Tibial nerve (tissue), 4 donors: ENCODE data around the gene CFAP410. TPM values are rescaled to one million over a fixed set of nuclear protein-coding genes. Genes with fewer than 3 reads are reported as not detected.

Source experiments
- DNase-seq, 2 donors: peaks; one replicate each; pipeline ENCODE4 v3.0.0-alpha.2; 2019; ENCODE audit warnings: low spot score in 2 of 2
- H3K27ac ChIP-seq, 4 donors: fragments of 200-600 bp; sonication (generic) in 3 of 4; one replicate each; pipeline ENCODE4 v1.5.1; 2017 to 2019; ENCODE audit warnings: mild to moderate bottlenecking in 1 of 4
- H3K27me3 ChIP-seq, 2 donors: fragments of 200-600 bp; sonication (generic) in 1 of 2; one replicate each; pipeline versions ENCODE4 v1.5.1 to v1.6.0; 2017 to 2019
- H3K36me3 ChIP-seq, 3 donors: fragments of 200-600 bp; sonication (generic); one replicate each; pipeline ENCODE4 v1.5.1; 2018 to 2019
- H3K4me1 ChIP-seq, 4 donors: fragments of 200-600 bp; sonication (generic) in 3 of 4; one replicate each; pipeline ENCODE4 v1.5.1; 2017 to 2019
- H3K4me3 ChIP-seq, 4 donors: fragments of 200-600 bp; sonication (generic) in 3 of 4; one replicate each; pipeline ENCODE4 v1.5.1; 2017 to 2019; ENCODE audit warnings: mild to moderate bottlenecking in 1 of 4, moderate library complexity in 1 of 4
- H3K9me3 ChIP-seq, 4 donors: fragments of 200-600 bp; sonication (generic) in 3 of 4; one replicate each; pipeline ENCODE4 v1.5.1; 2017 to 2019
- EP300 ChIP-seq, 2 donors: sonication (generic); formaldehyde crosslinking; IDR thresholded peaks; one replicate each; pipeline ENCODE4 v1.6.1; 2017; ENCODE audit warnings: antibody characterized with exemption in 2 of 2, mild to moderate bottlenecking in 1 of 2
- POLR2A ChIP-seq, 2 donors: fragments of 450-650 bp; IDR thresholded peaks; one replicate each; pipeline ENCODE4 v1.6.1; 2017; ENCODE audit warnings: antibody characterized with exemption in 2 of 2, mild to moderate bottlenecking in 2 of 2, moderate library complexity in 2 of 2
- WGBS, 2 donors: methylation state at CpG; one replicate each; pipeline ENCODE4 v1.1.5; 2018; 5-methylcytosine and 5-hydroxymethylcytosine counted together
- total RNA-seq, 4 donors: library from RNA; depleted of rRNA; stranded (reverse); fragments of >200 nt; gene quantifications; one replicate each; pipeline ENCODE4 v1.1.0, GENCODE V29; 2016
- TF ChIP-seq, protein P1 (sequence below), 5 experiments: fragments of 200-600 bp in 3 of 5; fragments of 450-650 bp in 2 of 5; sonication (generic) in 3 of 5; IDR thresholded peaks; one replicate each; pipeline ENCODE4 v1.5.1; 2016 to 2019; ENCODE audit warnings: antibody characterized with exemption in 5 of 5, mild to moderate bottlenecking in 3 of 5, moderate library complexity in 2 of 5

CFAP410 gene
- total RNA-seq, 4 donors from 2014 or later, result 38.0 to 69.8 (median 61.2) TPM

DNA sequence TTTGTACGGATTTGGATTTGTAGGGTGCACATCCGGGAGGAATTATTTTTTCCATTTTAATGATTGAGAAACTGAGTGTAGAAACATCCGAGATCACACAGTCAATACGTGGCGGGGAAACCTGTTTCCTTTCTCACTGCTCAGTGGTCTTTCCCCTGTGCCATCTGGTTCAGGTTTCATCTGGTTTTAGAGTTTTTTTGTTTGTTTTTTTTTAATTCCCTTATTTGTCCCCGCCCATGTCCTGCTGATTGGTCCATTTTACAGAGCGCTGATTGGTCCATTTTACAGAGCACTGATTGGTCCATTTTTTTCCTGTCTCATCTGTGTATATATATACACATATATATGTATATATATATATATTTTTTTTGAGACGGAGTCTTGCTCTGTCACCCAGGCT, 20.2 kb upstream of the CFAP410 start:
- TF ChIP-seq, protein P1, sequence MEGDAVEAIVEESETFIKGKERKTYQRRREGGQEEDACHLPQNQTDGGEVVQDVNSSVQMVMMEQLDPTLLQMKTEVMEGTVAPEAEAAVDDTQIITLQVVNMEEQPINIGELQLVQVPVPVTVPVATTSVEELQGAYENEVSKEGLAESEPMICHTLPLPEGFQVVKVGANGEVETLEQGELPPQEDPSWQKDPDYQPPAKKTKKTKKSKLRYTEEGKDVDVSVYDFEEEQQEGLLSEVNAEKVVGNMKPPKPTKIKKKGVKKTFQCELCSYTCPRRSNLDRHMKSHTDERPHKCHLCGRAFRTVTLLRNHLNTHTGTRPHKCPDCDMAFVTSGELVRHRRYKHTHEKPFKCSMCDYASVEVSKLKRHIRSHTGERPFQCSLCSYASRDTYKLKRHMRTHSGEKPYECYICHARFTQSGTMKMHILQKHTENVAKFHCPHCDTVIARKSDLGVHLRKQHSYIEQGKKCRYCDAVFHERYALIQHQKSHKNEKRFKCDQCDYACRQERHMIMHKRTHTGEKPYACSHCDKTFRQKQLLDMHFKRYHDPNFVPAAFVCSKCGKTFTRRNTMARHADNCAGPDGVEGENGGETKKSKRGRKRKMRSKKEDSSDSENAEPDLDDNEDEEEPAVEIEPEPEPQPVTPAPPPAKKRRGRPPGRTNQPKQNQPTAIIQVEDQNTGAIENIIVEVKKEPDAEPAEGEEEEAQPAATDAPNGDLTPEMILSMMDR (IDR thresholded peaks at IDR 0.05), result no peak
- TF ChIP-seq EP300 (IDR thresholded peaks at IDR 0.05) (no peak), POLR2A (IDR thresholded peaks at IDR 0.05) (no peak)
- no peak for DNase-seq
- Histone ChIP-seq H3K4me1 (no peaks in the 10 kb centered on the region), H3K9me3 (peaks cover 0 to 16% (median 0%) of the 10 kb centered on the region in 4 donors), H3K36me3 (no peaks in the 10 kb centered on the region), H3K27me3 (no peaks in the 10 kb centered on the region), H3K27ac (no peak overlapping the region), H3K4me3 (no peak overlapping the region)
- WGBS, 2 donors, result 90 to 92% methylated on average over 8 of the region's 8 CpGs

DNA sequence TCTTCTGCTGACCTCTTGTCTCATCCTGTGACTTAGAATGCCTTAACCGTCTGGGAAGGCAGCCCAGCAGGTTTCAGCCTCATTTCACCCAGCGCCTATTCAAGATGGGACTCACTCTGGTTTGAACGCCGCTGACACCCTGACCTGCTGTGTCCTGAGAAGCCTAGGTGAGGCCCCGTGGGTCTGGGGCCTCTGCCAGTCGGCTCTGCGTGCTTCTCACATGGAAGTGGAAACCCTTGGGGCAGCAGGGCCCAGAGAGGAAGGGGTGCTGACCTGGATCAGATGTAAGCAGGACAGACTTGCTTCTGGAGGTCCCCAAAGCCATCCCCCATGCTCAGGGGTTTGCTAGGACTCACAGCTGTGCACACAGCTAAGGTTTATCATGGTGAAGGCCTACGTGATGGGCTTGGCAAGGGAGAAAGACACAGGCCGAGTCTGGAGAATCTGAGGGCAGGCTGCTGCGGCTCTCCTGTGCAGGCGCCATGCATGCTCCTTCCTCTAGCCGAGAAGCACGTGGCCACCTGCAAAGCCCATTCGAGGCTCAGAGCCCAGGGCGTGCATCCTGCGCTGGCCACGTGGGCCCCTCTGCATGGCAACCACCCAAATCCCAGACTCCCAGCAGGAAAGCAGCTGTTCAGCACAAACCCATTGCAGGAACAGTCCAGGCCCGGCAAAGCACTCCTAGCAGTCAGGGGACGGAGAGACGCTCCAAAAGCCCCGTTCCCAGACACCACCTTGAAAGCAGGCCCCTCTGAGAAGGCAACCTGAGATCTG, 18.1 kb upstream of the CFAP410 start:
- Histone ChIP-seq H3K4me3 (no peak overlapping the region), H3K4me1 (peaks cover 0 to 3% (median 0%) of the 10 kb centered on the region in 4 donors), H3K27me3 (peaks cover 0 to 13% of the 10 kb centered on the region in 2 donors), H3K27ac (no peak overlapping the region), H3K9me3 (no peaks in the 10 kb centered on the region), H3K36me3 (no peaks in the 10 kb centered on the region)
- no peak for TF ChIP-seq POLR2A (IDR thresholded peaks at IDR 0.05)
- TF ChIP-seq EP300 (IDR thresholded peaks at IDR 0.05), result no peak
- TF ChIP-seq, protein P1 (IDR thresholded peaks at IDR 0.05), result no peak
- DNase-seq, result no peak
- 71 to 74% methylated on average over 16 to 17 of the region's 21 CpGs for WGBS, 2 donors

DNA sequence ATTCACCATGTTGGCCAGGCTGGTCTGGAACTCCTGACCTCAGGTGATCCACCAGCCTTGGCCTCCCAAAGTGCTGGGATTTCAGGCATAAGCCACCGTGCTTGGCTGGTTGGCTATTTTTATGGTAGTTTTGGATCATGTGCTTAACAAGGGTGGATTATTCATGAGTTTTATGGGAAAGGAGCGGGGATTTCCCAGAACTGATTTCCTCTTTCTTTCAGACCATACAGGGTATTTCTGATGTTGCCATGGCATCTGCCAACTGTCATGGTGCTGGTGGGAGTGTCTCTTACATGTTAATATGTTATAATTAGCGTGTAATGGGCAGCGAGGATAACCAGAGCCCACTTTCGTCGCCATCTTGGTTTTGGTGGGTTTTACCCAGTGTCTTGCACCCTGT, 17.4 kb upstream of the CFAP410 start:
- 90 to 92% methylated on average over 6 of the region's 6 CpGs for WGBS, 2 donors
- no peaks in the 10 kb centered on the region for H3K9me3 ChIP-seq
- H3K27me3 ChIP-seq, result peaks cover 0 to 19% of the 10 kb centered on the region in 2 donors

DNA sequence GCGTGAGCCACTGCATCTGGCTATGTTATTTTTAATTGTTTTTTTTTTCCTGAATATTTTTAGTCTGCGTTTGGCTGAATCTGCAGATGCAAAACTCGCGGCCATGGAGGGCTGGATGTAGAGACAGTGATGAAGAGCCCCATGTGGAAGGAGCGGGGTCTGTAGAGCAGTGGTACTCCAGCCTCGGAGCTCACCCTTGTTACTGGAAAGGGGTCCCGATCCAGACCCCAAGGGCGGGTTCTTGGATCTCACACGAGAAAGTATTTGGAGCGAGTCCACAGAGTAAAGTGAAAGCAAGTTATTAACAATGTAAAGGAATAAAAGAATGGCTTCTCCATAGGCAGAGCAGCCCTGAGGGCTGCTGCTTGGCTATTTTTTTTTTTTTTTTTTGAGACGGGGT, 17.0 kb upstream of the CFAP410 start:
- WGBS, 2 donors, result 75 to 76% methylated on average over 11 of the region's 11 CpGs
- no peak overlapping the region for H3K27ac ChIP-seq
- no peak for DNase-seq
- peaks cover 0 to 23% of the 10 kb centered on the region in 2 donors for H3K27me3 ChIP-seq
- peaks cover 0 to 3% (median 0%) of the 10 kb centered on the region in 4 donors for H3K4me1 ChIP-seq
- H3K36me3 ChIP-seq, result no peaks in the 10 kb centered on the region
- TF ChIP-seq EP300 (IDR thresholded peaks at IDR 0.05), result no peak
- no peaks in the 10 kb centered on the region for H3K9me3 ChIP-seq
- no peak overlapping the region for H3K4me3 ChIP-seq

More for the DNA sequence above, 17.4 kb upstream of the CFAP410 start:
- no peak overlapping the region for H3K27ac ChIP-seq
- H3K36me3 ChIP-seq, result no peaks in the 10 kb centered on the region
- peaks cover 0 to 3% (median 0%) of the 10 kb centered on the region in 4 donors for H3K4me1 ChIP-seq
- DNase-seq, result no peak
- TF ChIP-seq EP300 (IDR thresholded peaks at IDR 0.05) (no peak), POLR2A (IDR thresholded peaks at IDR 0.05) (no peak)
- TF ChIP-seq, protein P1 (IDR thresholded peaks at IDR 0.05), result no peak
- no peak overlapping the region for H3K4me3 ChIP-seq

DNA sequence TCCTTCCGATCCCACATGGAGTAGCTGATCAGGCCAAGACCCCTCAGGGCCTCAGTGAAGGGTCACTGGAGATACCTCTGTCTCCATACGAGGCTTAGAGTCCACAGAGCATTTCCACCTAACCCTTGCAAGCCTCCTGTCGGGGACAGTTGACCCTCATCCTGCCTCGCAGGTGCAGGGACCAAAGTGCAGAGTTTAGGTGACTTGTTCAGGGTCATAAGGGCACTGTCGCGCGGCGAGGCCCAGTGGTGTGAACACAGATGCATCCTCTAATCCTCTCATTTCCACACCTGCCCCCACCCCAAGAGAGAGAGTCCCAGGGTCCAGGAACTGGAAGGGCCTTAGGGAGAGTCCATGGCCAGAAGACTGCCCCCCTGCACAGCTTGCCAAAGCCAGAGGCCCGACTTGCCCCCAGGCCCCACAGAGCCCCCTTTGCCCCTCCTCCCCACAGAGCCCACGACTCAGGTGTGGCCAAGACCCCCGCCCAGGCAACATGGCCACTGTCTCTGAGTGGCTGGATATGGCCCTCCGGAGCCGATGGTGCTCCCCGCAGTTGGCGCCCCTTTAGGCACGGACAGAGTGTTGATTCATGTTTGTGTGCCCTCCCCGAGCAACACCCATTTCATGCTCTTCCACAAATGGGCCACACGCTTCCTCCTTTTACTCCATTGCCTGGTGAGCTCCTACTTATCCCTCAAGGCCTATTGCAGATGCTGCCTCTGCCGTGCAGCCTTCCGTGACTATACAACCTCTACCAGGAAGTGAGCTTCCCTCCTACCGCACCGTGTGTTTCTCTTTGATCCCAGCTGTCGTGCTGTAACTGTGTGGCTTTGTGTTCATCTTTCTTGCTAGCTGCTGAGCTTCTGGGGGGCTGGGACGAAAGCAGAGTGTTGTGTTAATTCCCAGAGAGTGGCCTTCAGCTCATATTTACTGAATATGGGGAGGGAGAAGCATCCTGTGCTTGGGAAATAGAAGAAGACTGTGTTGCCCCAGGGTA, 15.9 kb upstream of the CFAP410 start:
- Histone ChIP-seq H3K4me1 (peaks cover 0 to 9% (median 2%) of the 10 kb centered on the region in 4 donors), H3K27ac (no peak overlapping the region), H3K9me3 (no peaks in the 10 kb centered on the region), H3K27me3 (peaks cover 0 to 30% of the 10 kb centered on the region in 2 donors), H3K4me3 (peak overlapping the region in 1 of 4 donors; percentile 36), H3K36me3 (no peaks in the 10 kb centered on the region)
- TF ChIP-seq, protein P1 (IDR thresholded peaks at IDR 0.05), result no peak
- TF ChIP-seq POLR2A (IDR thresholded peaks at IDR 0.05) (no peak), EP300 (IDR thresholded peaks at IDR 0.05) (no peak)
- no peak for DNase-seq
- 77% methylated on average over 23 to 24 of the region's 24 CpGs for WGBS, 2 donors
